ENCODE measurements around the gene C13orf42. TPM values are rescaled to one million over a fixed set of nuclear protein-coding genes. Genes with fewer than 3 reads are reported as not detected.

Gene C13orf42
- total RNA-seq, 5 donors from 2014 or later (not counting 1 experiment from before 2014, with no cell fraction given), result not detected

- H3K27me3 ChIP-seq (replicated peaks in 1 of 2; ENCODE audit: control insufficient read depth in 2 of 2, extremely low read depth in 1 of 2, insufficient read depth in 2 of 2, low read length in 1 of 2), result no peaks in the 10 kb centered on the region
- ATAC-seq (replicated peaks in 1 of 4) (no peak), DNase-seq (no peak)
- no peaks in the 10 kb centered on the region for H3K4me1 ChIP-seq (ENCODE audit: control insufficient read depth in 1 of 2, extremely low read depth in 1 of 2, insufficient read depth in 2 of 2, low read length in 2 of 2)
- Mint-ChIP-seq H3K36me3 (no peaks in the 10 kb centered on the region), H3K4me3 (no peak overlapping the region), H3K4me1 (no peaks in the 10 kb centered on the region), H3K27ac (no peak overlapping the region), H3K27me3 (peaks cover 0 to 4% of the 10 kb centered on the region in 2 donors), H3K9me3 (no peaks in the 10 kb centered on the region)
- no peaks in the 10 kb centered on the region for H3K9me3 ChIP-seq
- ChIA-PET POLR2A (no interaction called here), CTCF (no interaction called here)
- no peaks in the 10 kb centered on the region for H3K36me3 ChIP-seq (ENCODE audit: control insufficient read depth in 2 of 2, extremely low read depth in 1 of 2, insufficient read depth in 1 of 2, low read length in 1 of 2)
- H3K4me3 ChIP-seq (ENCODE audit: control insufficient read depth in 1 of 2, extremely low read depth in 1 of 2, low read length in 1 of 2), result no peak overlapping the region
- H3K27ac ChIP-seq (ENCODE audit: low read length), result no peak overlapping the region
- WGBS (ENCODE audit: insufficient coverage), result 92% methylated on average over 12 of the region's 13 CpGs
These were observed 66.9 kb downstream of the C13orf42 start for GRCh38 chr13:51044023-51044665.

DNA sequence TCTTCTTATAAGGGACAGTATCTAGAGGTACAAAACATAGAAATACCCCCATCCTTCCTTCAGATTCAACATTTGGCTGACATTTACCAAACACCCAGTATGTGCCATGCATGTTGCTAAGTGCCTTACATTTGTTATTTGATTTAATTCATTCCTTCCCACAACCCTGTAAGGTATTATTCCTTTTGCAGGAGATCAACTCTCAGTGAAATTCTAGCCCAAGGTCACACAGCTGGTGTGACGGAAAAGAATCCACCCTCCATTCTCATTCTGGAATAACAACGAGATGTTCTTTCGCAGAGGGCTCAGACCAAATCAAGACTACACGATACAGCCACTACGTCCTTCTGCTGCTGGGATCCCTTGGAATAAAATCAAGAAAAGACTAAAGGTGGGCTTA is 67.8 kb downstream of the C13orf42 start:
- no peak overlapping the region for H3K4me3 Mint-ChIP-seq
- Histone ChIP-seq H3K4me3 (ENCODE audit: control insufficient read depth in 1 of 2, extremely low read depth in 1 of 2, low read length in 1 of 2) (no peak overlapping the region), H3K27ac (ENCODE audit: low read length) (no peak overlapping the region), H3K27me3 (replicated peaks in 1 of 2; ENCODE audit: control insufficient read depth in 2 of 2, extremely low read depth in 1 of 2, insufficient read depth in 2 of 2, low read length in 1 of 2) (no peaks in the 10 kb centered on the region), H3K9me3 (no peaks in the 10 kb centered on the region), H3K36me3 (ENCODE audit: control insufficient read depth in 2 of 2, extremely low read depth in 1 of 2, insufficient read depth in 1 of 2, low read length in 1 of 2) (no peaks in the 10 kb centered on the region), H3K4me1 (ENCODE audit: control insufficient read depth in 1 of 2, extremely low read depth in 1 of 2, insufficient read depth in 2 of 2, low read length in 2 of 2) (no peaks in the 10 kb centered on the region)
- ATAC-seq (replicated peaks in 1 of 4) (no peak), DNase-seq (no peak)
- H3K9me3 Mint-ChIP-seq, result no peaks in the 10 kb centered on the region
- H3K36me3 Mint-ChIP-seq, result no peaks in the 10 kb centered on the region
- peaks cover 0 to 4% of the 10 kb centered on the region in 2 donors for H3K27me3 Mint-ChIP-seq
- WGBS (ENCODE audit: insufficient coverage), result 94% methylated on average over 5 of the region's 5 CpGs
- ChIA-PET CTCF (no interaction called here), POLR2A (no interaction called here)
- H3K4me1 Mint-ChIP-seq, result no peaks in the 10 kb centered on the region
- no peak overlapping the region for H3K27ac Mint-ChIP-seq

GRCh38 chr13:51041710-51042109 is 69.4 kb downstream of the C13orf42 start:
- H3K4me1 Mint-ChIP-seq, result no peaks in the 10 kb centered on the region
- no peak overlapping the region for H3K27ac ChIP-seq (ENCODE audit: low read length)
- ATAC-seq (replicated peaks in 1 of 4) (no peak), DNase-seq (no peak)
- H3K36me3 ChIP-seq (ENCODE audit: control insufficient read depth in 2 of 2, extremely low read depth in 1 of 2, insufficient read depth in 1 of 2, low read length in 1 of 2), result no peaks in the 10 kb centered on the region
- no peaks in the 10 kb centered on the region for H3K9me3 Mint-ChIP-seq
- H3K36me3 Mint-ChIP-seq, result no peaks in the 10 kb centered on the region
- H3K9me3 ChIP-seq, result no peaks in the 10 kb centered on the region
- CTCF ChIA-PET, result interaction anchor here in 1 of 2 donors (0.6 kb wide), 1 partner anchor 219 kb away, joined by 3 read pairs; no protein-coding TSS in a partner anchor
- no peak overlapping the region for H3K4me3 ChIP-seq (ENCODE audit: control insufficient read depth in 1 of 2, extremely low read depth in 1 of 2, low read length in 1 of 2)
- POLR2A ChIA-PET, result no interaction called here
- 23% methylated on average over 3 of the region's 5 CpGs for WGBS (ENCODE audit: insufficient coverage)
- H3K4me3 Mint-ChIP-seq, result no peak overlapping the region
- H3K27me3 Mint-ChIP-seq, result peaks cover 0 to 4% of the 10 kb centered on the region in 2 donors
- no peaks in the 10 kb centered on the region for H3K27me3 ChIP-seq (replicated peaks in 1 of 2; ENCODE audit: control insufficient read depth in 2 of 2, extremely low read depth in 1 of 2, insufficient read depth in 2 of 2, low read length in 1 of 2)
- no peaks in the 10 kb centered on the region for H3K4me1 ChIP-seq (ENCODE audit: control insufficient read depth in 1 of 2, extremely low read depth in 1 of 2, insufficient read depth in 2 of 2, low read length in 2 of 2)
- no peak overlapping the region for H3K27ac Mint-ChIP-seq

- Mint-ChIP-seq H3K4me1 (peaks cover 0 to 5% (median 0%) of the 10 kb centered on the region in 3 donors), H3K36me3 (no peaks in the 10 kb centered on the region), H3K27ac (no peak overlapping the region), H3K9me3 (no peaks in the 10 kb centered on the region), H3K27me3 (peaks cover 0 to 4% of the 10 kb centered on the region in 2 donors), H3K4me3 (no peak overlapping the region)
- no peak for DNase-seq
- ATAC-seq (replicated peaks in 1 of 4), result no peak
- CTCF ChIA-PET, result no interaction called here
- Histone ChIP-seq H3K36me3 (ENCODE audit: control insufficient read depth in 2 of 2, extremely low read depth in 1 of 2, insufficient read depth in 1 of 2, low read length in 1 of 2) (no peaks in the 10 kb centered on the region), H3K9me3 (no peaks in the 10 kb centered on the region), H3K4me1 (ENCODE audit: control insufficient read depth in 1 of 2, extremely low read depth in 1 of 2, insufficient read depth in 2 of 2, low read length in 2 of 2) (no peaks in the 10 kb centered on the region), H3K27me3 (replicated peaks in 1 of 2; ENCODE audit: control insufficient read depth in 2 of 2, extremely low read depth in 1 of 2, insufficient read depth in 2 of 2, low read length in 1 of 2) (no peaks in the 10 kb centered on the region), H3K4me3 (ENCODE audit: control insufficient read depth in 1 of 2, extremely low read depth in 1 of 2, low read length in 1 of 2) (no peak overlapping the region), H3K27ac (ENCODE audit: low read length) (no peak overlapping the region)
- POLR2A ChIA-PET, result no interaction called here
- 100% methylated on average over 1 of the region's 4 CpGs for WGBS (ENCODE audit: insufficient coverage)
These were observed 69.9 kb downstream of the C13orf42 start for GRCh38 chr13:51041126-51041525.

GRCh38 chr13:51040431-51040830 is 70.6 kb downstream of the C13orf42 start:
- ATAC-seq (replicated peaks in 1 of 4), result no peak
- no peaks in the 10 kb centered on the region for H3K9me3 ChIP-seq
- H3K27me3 Mint-ChIP-seq, result peaks cover 0 to 4% of the 10 kb centered on the region in 2 donors
- H3K36me3 Mint-ChIP-seq, result no peaks in the 10 kb centered on the region
- POLR2A ChIA-PET, result no interaction called here
- peaks cover 0 to 2% of the 10 kb centered on the region in 2 experiments for H3K27me3 ChIP-seq (replicated peaks in 1 of 2; ENCODE audit: control insufficient read depth in 2 of 2, extremely low read depth in 1 of 2, insufficient read depth in 2 of 2, low read length in 1 of 2)
- H3K4me1 ChIP-seq (ENCODE audit: control insufficient read depth in 1 of 2, extremely low read depth in 1 of 2, insufficient read depth in 2 of 2, low read length in 2 of 2), result no peaks in the 10 kb centered on the region
- H3K9me3 Mint-ChIP-seq, result no peaks in the 10 kb centered on the region
- H3K36me3 ChIP-seq (ENCODE audit: control insufficient read depth in 2 of 2, extremely low read depth in 1 of 2, insufficient read depth in 1 of 2, low read length in 1 of 2), result no peaks in the 10 kb centered on the region
- CTCF ChIA-PET, result no interaction called here
- H3K4me1 Mint-ChIP-seq, result peaks cover 0 to 8% (median 0%) of the 10 kb centered on the region in 3 donors
- H3K27ac Mint-ChIP-seq, result no peak overlapping the region
- no peak for DNase-seq
- no peak overlapping the region for H3K4me3 Mint-ChIP-seq
- H3K4me3 ChIP-seq (ENCODE audit: control insufficient read depth in 1 of 2, extremely low read depth in 1 of 2, low read length in 1 of 2), result no peak overlapping the region
- WGBS (ENCODE audit: insufficient coverage), result 76% methylated on average over 6 of the region's 7 CpGs
- H3K27ac ChIP-seq (ENCODE audit: low read length), result no peak overlapping the region

DNA sequence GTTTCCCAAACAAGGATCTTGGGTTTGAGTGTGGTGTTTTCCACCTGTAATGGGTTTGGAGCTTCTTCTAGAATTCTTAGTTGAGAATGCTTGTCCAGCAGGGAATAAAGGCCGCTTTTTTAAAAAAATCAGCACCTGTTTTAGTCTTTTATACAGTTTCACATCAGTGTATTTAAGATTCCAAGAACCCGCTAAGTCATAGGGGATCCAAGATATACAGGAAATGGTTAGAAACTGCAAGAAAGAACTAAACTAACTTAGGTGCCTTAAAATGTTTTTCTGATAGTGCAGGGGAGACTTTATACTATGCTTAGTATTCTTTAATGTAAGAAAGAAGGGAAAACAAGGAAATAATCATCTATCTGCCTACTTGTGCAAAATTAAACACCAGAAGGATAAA is 74.7 kb downstream of the C13orf42 start:
- Histone ChIP-seq H3K4me1 (ENCODE audit: control insufficient read depth in 1 of 2, extremely low read depth in 1 of 2, insufficient read depth in 2 of 2, low read length in 2 of 2) (no peaks in the 10 kb centered on the region), H3K27me3 (replicated peaks in 1 of 2; ENCODE audit: control insufficient read depth in 2 of 2, extremely low read depth in 1 of 2, insufficient read depth in 2 of 2, low read length in 1 of 2) (peaks cover 0 to 2% of the 10 kb centered on the region in 2 experiments), H3K4me3 (ENCODE audit: control insufficient read depth in 1 of 2, extremely low read depth in 1 of 2, low read length in 1 of 2) (no peak overlapping the region), H3K36me3 (ENCODE audit: control insufficient read depth in 2 of 2, extremely low read depth in 1 of 2, insufficient read depth in 1 of 2, low read length in 1 of 2) (no peaks in the 10 kb centered on the region), H3K27ac (ENCODE audit: low read length) (no peak overlapping the region), H3K9me3 (no peaks in the 10 kb centered on the region)
- DNase-seq (no peak), ATAC-seq (replicated peaks in 1 of 4) (no peak)
- Mint-ChIP-seq H3K27me3 (no peaks in the 10 kb centered on the region), H3K4me1 (peaks cover 0 to 8% (median 0%) of the 10 kb centered on the region in 3 donors), H3K9me3 (no peaks in the 10 kb centered on the region), H3K36me3 (no peaks in the 10 kb centered on the region), H3K4me3 (no peak overlapping the region), H3K27ac (no peak overlapping the region)
- POLR2A ChIA-PET, result no interaction called here
- no CpG with 5 or more reads among the region's 2 CpGs for WGBS (ENCODE audit: insufficient coverage)
- CTCF ChIA-PET, result no interaction called here

DNA sequence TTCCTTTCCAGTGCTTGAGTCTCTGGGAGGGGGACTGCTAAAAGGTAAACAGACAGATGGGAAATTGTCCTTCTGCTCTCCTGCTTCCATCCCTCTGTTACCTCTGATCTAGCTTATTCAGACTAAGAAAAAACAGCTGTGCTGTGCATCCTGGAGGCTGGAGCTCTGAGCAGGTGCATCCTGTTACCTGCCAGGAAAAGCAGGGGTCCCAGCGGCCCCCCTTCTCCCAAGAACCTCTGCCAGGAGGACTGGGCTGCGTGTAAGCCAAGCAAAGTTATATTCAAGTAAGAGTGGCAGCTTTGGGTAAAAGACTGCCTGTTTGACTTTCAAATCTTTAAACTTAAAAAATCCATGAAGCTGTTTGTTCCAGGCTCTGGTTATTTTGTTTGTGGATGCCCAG is 75.1 kb downstream of the C13orf42 start:
- H3K4me1 Mint-ChIP-seq, result peaks cover 0 to 8% (median 0%) of the 10 kb centered on the region in 3 donors
- H3K27ac Mint-ChIP-seq, result no peak overlapping the region
- WGBS (ENCODE audit: insufficient coverage), result 20% methylated on average over 1 of the region's 2 CpGs
- no peak overlapping the region for H3K4me3 Mint-ChIP-seq
- no peak overlapping the region for H3K27ac ChIP-seq (ENCODE audit: low read length)
- no peak for ATAC-seq (replicated peaks in 1 of 4)
- ChIA-PET POLR2A (no interaction called here), CTCF (no interaction called here)
- H3K27me3 ChIP-seq (replicated peaks in 1 of 2; ENCODE audit: control insufficient read depth in 2 of 2, extremely low read depth in 1 of 2, insufficient read depth in 2 of 2, low read length in 1 of 2), result peaks cover 0 to 2% of the 10 kb centered on the region in 2 experiments
- no peaks in the 10 kb centered on the region for H3K27me3 Mint-ChIP-seq
- no peaks in the 10 kb centered on the region for H3K36me3 Mint-ChIP-seq
- no peaks in the 10 kb centered on the region for H3K9me3 ChIP-seq
- H3K4me1 ChIP-seq (ENCODE audit: control insufficient read depth in 1 of 2, extremely low read depth in 1 of 2, insufficient read depth in 2 of 2, low read length in 2 of 2), result no peaks in the 10 kb centered on the region
- no peaks in the 10 kb centered on the region for H3K9me3 Mint-ChIP-seq
- no peaks in the 10 kb centered on the region for H3K36me3 ChIP-seq (ENCODE audit: control insufficient read depth in 2 of 2, extremely low read depth in 1 of 2, insufficient read depth in 1 of 2, low read length in 1 of 2)
- H3K4me3 ChIP-seq (ENCODE audit: control insufficient read depth in 1 of 2, extremely low read depth in 1 of 2, low read length in 1 of 2), result no peak overlapping the region
- DNase-seq, result no peak

Data from T-cell (primary cell).